OCI-LY3 (cell line): ENCODE data around the gene GNG2.

Experiments used
- CTCF ChIP-seq: fragments of 200-600, 300-600 bp; sonication (generic); IDR thresholded peaks from 2 replicates; pipeline ENCODE4 v1.5.1; 2014; ENCODE audit warnings: antibody characterized with exemption, low read length, low read depth
- EZH2phosphoT487 ChIP-seq: fragments of 200-600 bp; shearing (Covaris generic); IDR thresholded peaks from 2 replicates; pipeline ENCODE4 v1.6.1; 2018; ENCODE audit warnings: antibody characterized with exemption, mixed run types, low read depth

DNA sequence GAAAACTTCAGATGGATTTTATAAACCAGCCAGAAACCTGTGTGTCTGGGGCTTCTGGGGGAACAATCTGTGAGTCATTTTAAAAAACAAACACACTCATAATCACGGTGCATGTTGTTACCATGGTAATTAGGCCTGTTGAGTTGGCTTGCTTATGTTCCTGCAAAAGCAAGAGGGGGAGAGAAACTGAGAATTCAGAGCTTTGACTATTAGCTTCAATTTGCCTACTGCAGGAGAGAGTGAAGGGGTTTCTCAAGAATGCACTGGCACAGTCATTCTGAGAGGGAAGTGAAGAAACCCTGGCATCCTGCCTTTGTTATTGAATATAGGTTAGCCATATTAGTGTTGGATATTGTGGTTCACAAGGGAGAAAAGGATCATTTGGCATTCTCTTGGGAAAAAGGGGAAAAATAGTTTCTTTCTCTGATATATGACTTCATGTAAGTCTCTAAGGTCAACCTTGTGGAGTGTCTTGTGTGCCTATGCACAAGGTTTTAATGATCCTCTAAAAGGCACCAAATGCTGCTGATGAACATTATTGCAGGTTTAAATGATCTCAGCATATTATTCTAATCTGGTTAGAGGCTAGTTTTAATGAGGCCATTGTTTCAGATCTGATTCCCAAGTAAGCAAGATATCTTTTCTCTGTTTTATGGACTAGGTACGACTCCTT lies 12.9 kb downstream of the GNG2 start:
- no peak for TF ChIP-seq CTCF
- TF ChIP-seq EZH2phosphoT487 = no peak
